Calu3 (cell line): Measurements from ENCODE around the gene JPH2. TPM values are rescaled to one million over a fixed set of nuclear protein-coding genes. Genes with fewer than 3 reads are reported as not detected.

Source experiments
- BruUV-seq: library from RNA; stranded (reverse); fragments of 400-500 nt; replicated peaks from 2 replicates; lab custom pipeline; 2021; lab: Mats Ljungman, UMichigan
- CTCF ChIA-PET: fragments of 300-600 bp; sonication (Branson Sonifier 250); formaldehyde crosslinking; loops from one replicate; lab custom pipeline; 2022; ENCODE audit warnings: antibody characterized with exemption; lab: Charles Lee
- DNase-seq: peaks from one replicate; pipeline ENCODE4 v3.0.0; 2022
- H3K27ac Mint-ChIP-seq: one replicate; pipeline ENCODE4 v1.8.0; 2022; ENCODE audit warnings: mixed read lengths; ENCODE audit not compliant: unreplicated experiment
- H3K27me3 Mint-ChIP-seq: one replicate; pipeline ENCODE4 v1.8.0; 2022; ENCODE audit warnings: mixed read lengths; ENCODE audit not compliant: unreplicated experiment
- H3K36me3 Mint-ChIP-seq: one replicate; pipeline ENCODE4 v1.8.0; 2022; ENCODE audit warnings: mild to moderate bottlenecking, moderate library complexity, mixed read lengths; ENCODE audit not compliant: insufficient read depth, unreplicated experiment
- H3K4me1 Mint-ChIP-seq: one replicate; pipeline ENCODE4 v1.8.0; 2022; ENCODE audit warnings: mild to moderate bottlenecking, low read depth, mixed read lengths; ENCODE audit not compliant: unreplicated experiment
- H3K4me3 Mint-ChIP-seq: one replicate; pipeline ENCODE4 v1.8.0; 2022; ENCODE audit warnings: mild to moderate bottlenecking, low read depth, moderate library complexity, mixed read lengths; ENCODE audit not compliant: unreplicated experiment
- H3K9me3 Mint-ChIP-seq: one replicate; pipeline ENCODE4 v1.8.0; 2022; ENCODE audit warnings: low read depth, mixed read lengths; ENCODE audit not compliant: unreplicated experiment
- intact Hi-C: fragments of 100-400 bp; cut with micrococcal nuclease; formaldehyde crosslinking; loops from one replicate; pipeline ENCODE4 v1.10.0; 2022; ENCODE audit not compliant: unreplicated experiment
- total RNA-seq: library from RNA; stranded (reverse); gene quantifications from 2 replicates; pipeline ENCODE4 v1.2.3, GENCODE V29; 2022
- TF ChIP-seq, protein P1 (sequence below): fragments of 200-600 bp; IDR thresholded peaks from one replicate; pipeline ENCODE4 v1.8.0; 2022; ENCODE audit warnings: antibody characterized with exemption; ENCODE audit not compliant: unreplicated experiment

JPH2 gene
- total RNA-seq, 1 experiment from 2014 or later: 0.50 TPM

DNA sequence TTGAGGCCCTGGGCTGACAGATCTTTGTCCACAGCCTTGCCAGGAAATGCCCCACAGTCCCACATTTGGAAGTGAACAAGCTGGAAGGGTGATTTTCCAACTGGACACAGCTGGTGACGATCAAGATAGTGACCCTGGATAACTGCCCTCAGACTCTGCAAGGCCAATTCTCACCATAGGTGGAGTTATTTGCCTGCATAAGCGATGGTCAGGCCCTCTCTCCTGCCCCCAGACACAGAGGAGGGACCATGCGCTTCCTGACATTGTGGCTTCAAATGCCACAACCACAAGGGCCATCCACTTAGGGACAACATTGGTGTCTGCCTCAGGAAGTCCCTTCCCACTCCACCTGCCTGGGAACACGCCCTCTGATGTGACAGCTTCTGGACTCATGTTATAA, 96.0 kb downstream of the JPH2 start:
- H3K27me3 Mint-ChIP-seq: peaks cover 39% of the 10 kb centered on the region
- H3K27ac Mint-ChIP-seq: no peak overlapping the region
- no peak overlapping the region for H3K4me3 Mint-ChIP-seq
- intact Hi-C loops: no loop called here
- no peaks in the 10 kb centered on the region for H3K36me3 Mint-ChIP-seq
- no peaks in the 10 kb centered on the region for H3K9me3 Mint-ChIP-seq
- CTCF ChIA-PET: interaction anchor here (0.7 kb wide), 1 partner anchor 18 kb away, joined by 3 read pairs; no protein-coding TSS in a partner anchor
- BruUV-seq: no TSS peak
- TF ChIP-seq, protein P1, sequence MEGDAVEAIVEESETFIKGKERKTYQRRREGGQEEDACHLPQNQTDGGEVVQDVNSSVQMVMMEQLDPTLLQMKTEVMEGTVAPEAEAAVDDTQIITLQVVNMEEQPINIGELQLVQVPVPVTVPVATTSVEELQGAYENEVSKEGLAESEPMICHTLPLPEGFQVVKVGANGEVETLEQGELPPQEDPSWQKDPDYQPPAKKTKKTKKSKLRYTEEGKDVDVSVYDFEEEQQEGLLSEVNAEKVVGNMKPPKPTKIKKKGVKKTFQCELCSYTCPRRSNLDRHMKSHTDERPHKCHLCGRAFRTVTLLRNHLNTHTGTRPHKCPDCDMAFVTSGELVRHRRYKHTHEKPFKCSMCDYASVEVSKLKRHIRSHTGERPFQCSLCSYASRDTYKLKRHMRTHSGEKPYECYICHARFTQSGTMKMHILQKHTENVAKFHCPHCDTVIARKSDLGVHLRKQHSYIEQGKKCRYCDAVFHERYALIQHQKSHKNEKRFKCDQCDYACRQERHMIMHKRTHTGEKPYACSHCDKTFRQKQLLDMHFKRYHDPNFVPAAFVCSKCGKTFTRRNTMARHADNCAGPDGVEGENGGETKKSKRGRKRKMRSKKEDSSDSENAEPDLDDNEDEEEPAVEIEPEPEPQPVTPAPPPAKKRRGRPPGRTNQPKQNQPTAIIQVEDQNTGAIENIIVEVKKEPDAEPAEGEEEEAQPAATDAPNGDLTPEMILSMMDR: no peak
- no peak for DNase-seq
- H3K4me1 Mint-ChIP-seq: peaks cover 7% of the 10 kb centered on the region

DNA sequence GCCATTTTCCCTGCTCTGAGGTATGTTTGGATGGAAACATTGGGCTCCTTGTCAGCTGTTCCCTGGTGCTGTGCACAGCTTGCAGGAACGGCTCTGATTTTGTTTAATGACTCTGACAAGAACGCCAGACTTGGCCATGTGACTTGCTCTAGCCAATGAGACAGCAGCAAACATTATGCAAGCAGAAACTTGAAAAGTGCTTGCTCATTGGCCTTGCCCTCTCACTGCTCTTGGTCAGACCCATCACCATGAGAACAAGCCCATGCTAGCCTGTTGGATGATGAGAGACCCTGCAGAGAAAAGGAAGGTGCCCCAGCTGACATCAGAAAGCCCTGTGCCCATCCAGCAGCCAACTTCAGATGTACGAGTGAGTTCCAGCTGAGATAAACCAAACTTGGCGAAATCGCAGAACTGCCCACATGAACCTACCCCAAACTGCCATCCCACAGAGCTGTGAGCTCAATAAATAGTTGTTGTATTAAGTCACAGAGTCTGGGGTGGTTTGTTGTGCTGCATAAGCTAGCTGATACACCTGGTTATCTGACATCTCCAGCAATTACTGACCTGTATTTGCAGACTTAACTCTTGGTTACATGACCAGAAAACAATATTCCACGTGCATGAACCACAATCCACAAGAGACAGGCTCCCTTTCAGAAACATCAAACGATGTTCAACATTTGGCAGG, 96.9 kb downstream of the JPH2 start:
- no peak overlapping the region for H3K27ac Mint-ChIP-seq
- H3K27me3 Mint-ChIP-seq: peaks cover 43% of the 10 kb centered on the region
- CTCF ChIA-PET: interaction anchor here (0.6 to 0.9 kb wide), 2 partner anchors 97 to 421 kb away, joined by 3 read pairs; partner anchors contain the start of gene JPH2
- TF ChIP-seq, protein P1: no peak
- peak; percentile 28 for DNase-seq
- BruUV-seq: no TSS peak
- no peaks in the 10 kb centered on the region for H3K36me3 Mint-ChIP-seq
- H3K9me3 Mint-ChIP-seq: no peaks in the 10 kb centered on the region
- intact Hi-C loops: loop anchor here (10.0 kb wide), 1 partner anchor 245 kb away; no protein-coding TSS in a partner anchor
- no peak overlapping the region for H3K4me3 Mint-ChIP-seq
- peaks cover 7% of the 10 kb centered on the region for H3K4me1 Mint-ChIP-seq

DNA sequence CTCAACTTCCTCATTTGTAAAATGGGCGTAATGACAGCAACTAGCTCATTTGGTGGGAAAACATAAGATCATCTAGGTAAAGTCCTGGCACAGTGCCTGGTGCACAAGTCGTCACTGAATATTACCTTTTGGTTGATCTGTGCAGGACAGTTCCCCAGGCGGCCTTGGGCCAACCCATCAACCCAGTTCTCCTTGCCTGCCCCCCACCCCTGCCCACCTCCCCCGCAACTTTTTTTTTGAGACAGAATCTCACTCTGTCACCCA, 99.2 kb downstream of the JPH2 start:
- TF ChIP-seq, protein P1: no peak
- peaks cover 43% of the 10 kb centered on the region for H3K27me3 Mint-ChIP-seq
- H3K4me3 Mint-ChIP-seq: no peak overlapping the region
- H3K36me3 Mint-ChIP-seq: no peaks in the 10 kb centered on the region
- DNase-seq: no peak
- H3K4me1 Mint-ChIP-seq: peaks cover 9% of the 10 kb centered on the region
- BruUV-seq: no TSS peak
- intact Hi-C loops: loop anchor here (10.0 kb wide), 1 partner anchor 243 kb away; no protein-coding TSS in a partner anchor
- CTCF ChIA-PET: interaction anchor here (0.6 kb wide), 1 partner anchor 13 kb away, joined by 4 read pairs; no protein-coding TSS in a partner anchor
- H3K9me3 Mint-ChIP-seq: no peaks in the 10 kb centered on the region
- no peak overlapping the region for H3K27ac Mint-ChIP-seq

DNA sequence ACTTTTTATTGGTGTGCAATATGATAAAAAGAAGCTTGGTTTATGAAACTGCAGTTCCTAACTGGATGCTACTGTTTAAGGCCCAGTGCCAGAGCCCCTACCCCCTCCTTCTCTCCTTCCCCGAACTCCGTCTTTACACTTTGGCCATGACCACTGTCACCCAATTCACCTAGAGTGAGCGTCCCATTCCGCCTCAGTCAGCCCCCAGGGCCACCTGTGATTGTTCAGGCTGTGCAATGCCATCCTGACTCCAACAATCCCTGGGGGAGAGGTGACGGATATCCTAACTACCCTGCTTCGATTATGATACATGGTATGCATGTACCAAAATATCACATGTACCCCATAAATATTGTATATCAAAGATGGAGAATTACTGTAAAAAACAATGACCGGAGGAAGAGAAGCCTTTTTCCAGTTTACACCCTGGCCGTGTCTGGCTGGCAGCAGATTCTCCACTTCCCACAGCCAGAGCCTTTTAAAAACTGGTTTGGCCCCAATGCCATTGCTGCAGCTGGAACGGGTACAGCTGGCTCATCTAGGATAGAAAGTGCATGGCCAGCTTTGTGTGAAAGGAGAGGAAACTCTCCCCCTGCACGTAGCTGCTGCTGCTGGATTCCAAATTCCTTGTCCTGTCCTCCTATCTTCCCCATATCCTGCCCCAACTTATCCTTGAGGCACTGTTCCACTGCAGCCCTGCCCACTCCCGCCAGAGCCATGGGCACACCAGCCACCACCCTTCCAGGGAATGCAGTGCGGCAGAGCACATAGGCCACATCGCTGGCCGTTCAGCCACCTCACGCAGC, 99.7 kb downstream of the JPH2 start:
- no peaks in the 10 kb centered on the region for H3K9me3 Mint-ChIP-seq
- no peaks in the 10 kb centered on the region for H3K36me3 Mint-ChIP-seq
- BruUV-seq: no TSS peak
- DNase-seq: no peak
- H3K27ac Mint-ChIP-seq: no peak overlapping the region
- intact Hi-C loops: loop anchor here (10.0 kb wide), 1 partner anchor 242 kb away; no protein-coding TSS in a partner anchor
- CTCF ChIA-PET: no interaction called here
- H3K4me3 Mint-ChIP-seq: no peak overlapping the region
- TF ChIP-seq, protein P1: no peak
- H3K4me1 Mint-ChIP-seq: peaks cover 7% of the 10 kb centered on the region
- H3K27me3 Mint-ChIP-seq: peaks cover 38% of the 10 kb centered on the region
